HG02973 (cell line): Measurements from ENCODE around the gene ENO3.

Experiments used
- ATAC-seq: cut with Tn5 transposase; IDR thresholded peaks from one replicate; pipeline ENCODE4 v1.9.1; 2021; ENCODE audit warnings: moderate library complexity; ENCODE audit not compliant: unreplicated experiment

ENO3 gene

GRCh38 chr17:5003214-5003867 lies 52.4 kb downstream of the ENO3 start:
- no peak for ATAC-seq
